GM19043 (cell line): ENCODE results near the gene ZNF519.

Experiments used
- ATAC-seq: cut with Tn5 transposase; IDR thresholded peaks from one replicate; pipeline ENCODE4 v1.9.1; 2021; ENCODE audit warnings: low read depth; ENCODE audit not compliant: unreplicated experiment

Gene ZNF519

DNA sequence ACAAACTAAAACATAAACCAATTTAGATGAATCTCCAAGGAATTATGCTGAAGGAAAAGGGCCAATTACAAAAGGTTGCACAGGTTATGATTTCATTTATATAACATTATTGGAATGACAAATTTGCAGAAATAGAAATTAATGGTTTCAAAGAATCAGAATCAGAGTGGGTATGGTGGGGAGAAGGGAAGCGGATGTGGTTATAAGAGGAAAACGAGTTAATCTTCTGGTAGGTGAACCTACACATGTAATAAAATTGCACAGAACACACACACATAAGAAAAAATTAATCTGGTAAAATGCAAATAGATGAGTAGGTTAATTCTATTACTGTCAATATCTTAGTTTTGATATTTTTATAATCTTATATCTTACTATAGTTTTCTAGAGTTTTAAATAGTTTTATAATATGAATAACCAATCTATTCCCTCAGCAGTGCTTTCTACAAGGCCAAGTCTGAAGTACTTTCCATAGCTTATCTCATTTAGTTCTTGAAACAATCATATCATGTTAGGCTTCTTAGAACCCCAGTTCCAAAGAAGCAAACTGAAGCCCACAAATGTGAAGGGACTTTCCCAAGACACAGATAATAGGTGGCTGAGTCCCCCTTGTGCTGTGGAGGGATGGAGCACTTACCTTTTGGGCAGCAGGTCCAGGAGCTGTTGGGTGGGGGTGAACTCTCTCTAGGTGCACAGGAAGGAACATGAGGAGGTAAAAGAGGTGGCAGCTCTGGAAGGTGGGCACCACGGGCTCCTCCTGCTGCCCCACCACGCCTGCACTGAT lies 31.5 kb downstream of the ZNF519 start:
- no peak for ATAC-seq

DNA sequence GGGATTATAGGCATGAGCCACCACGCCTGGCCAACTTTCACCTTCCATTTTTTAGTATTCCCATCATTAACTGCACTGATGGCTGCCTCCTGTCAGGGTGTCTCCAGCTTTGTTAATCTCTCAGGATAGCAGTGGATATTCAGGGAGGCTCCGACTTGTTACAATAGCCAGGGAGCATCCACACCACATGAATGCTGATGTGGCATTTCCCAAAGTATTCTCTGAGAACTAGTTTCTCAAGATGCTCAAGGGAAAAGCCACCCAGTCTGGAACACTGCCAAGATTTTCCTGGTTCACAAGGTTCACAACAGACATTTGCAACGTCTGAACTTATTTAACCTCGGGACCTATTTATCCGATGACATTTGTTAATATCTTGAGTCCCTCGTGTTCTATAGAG lies 33.8 kb downstream of the ZNF519 start:
- ATAC-seq, result no peak

DNA sequence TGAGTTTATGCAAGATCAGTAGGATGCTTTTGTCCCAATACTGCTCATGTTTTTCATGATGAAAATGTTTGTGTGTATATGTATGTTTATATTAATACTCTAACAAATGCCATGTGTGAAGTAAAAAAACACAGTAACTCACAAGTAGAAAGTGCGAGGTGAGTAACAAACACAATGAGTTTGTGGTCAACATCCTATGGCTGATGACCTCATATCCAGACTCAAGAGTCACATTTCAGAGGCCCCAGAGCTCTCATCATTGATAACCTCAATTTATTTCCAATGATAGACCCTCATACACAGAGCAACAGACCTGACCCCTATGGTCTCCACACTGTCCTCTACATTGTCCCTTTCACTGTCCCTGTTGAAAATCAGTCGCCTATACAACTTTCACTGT lies 34.5 kb downstream of the ZNF519 start:
- ATAC-seq, result no peak

DNA sequence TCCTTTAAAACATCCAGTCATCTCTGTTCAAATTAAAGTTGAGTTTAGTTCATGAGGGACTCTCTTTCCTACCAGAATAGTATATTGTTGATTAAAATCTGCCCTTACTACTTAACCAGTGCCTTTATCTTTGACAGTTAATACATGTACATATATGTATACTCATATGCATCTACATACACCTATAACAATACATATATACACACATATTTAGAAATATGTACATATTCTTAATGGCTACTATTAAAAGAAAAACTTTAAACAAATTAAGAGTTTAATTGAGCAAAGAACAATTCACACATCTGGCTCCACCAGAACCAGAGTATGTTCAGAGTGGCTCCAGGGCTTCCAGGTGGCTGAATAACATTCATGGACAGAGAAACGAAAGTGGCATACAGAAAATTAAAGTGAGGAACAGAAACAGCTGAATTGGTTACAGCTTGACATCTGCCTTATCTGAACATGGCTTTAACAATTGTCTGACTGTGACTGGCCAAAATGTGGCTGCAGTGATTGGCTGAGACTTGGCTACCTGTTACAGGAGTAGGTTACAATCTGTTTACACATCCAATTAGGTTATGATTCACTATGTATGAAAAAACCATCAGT lies 38.8 kb downstream of the ZNF519 start:
- ATAC-seq, result no peak

DNA sequence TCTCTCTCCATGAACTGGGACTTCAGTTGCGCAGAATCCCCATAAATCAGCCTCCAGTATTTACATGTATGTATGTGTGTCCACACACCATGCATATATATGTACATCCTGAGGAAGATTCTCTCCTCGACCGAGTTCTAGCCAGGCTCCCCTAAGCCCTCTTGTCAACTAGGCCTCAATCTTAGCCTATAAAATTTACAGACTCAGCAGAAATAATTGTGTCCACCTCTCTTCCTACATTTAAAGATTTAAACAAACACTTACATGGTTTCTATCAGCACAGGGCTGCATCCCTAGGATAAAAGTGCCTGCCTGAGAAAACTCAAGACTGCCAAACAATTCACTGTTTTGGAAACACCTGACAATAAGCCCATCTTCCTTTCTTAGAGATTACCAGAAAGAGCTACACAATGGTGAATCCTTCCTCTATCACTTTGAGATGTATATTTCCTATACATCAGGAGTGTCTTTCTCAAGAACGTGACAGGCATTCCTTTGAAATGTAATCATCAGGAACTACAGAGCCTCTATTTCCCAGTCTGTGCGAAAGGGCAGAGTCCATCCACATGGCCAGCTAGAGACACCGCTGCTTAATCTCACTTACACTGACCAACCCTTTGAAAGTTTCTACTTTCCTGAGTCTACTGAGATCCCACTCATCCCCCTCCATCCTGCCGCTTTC lies 39.5 kb downstream of the ZNF519 start:
- no peak for ATAC-seq

DNA sequence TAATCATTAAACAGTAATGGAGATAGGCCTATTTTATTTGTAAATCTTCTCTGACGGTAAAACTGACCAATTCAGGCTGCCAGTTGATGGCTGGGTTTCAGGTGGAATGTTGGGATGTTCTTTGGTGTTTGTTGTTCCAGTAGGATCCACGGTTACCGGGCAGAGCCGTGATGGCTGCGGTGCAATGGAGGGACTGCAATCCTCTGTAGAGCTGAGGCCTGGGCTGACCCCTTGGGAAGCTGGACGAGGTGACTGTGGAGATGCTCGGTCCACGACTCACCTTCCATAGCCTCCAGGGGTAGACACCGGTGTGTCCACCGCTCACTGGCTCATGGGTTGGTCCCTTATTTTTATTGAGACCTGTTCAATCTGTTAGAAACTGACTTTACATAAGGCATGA lies 42.5 kb downstream of the ZNF519 start:
- ATAC-seq, result no peak

DNA sequence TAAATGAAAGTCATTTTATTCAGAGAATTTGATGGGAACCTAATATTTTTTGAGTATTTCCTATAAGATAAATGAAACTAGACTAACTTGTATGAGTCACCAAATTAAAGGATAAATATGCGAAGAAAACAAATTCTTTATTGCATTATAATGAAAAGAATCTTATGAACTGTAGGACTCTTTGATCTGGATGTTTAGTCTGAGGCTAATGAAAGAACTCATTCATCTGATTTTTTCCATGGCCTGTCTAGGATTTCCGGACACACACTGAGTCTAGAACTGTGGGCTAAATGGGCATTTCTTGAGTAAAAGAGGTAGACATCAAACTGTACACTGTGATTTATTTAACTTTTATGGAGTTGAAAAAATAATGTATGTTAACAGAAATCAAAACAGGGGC lies 43.0 kb downstream of the ZNF519 start:
- no peak for ATAC-seq

DNA sequence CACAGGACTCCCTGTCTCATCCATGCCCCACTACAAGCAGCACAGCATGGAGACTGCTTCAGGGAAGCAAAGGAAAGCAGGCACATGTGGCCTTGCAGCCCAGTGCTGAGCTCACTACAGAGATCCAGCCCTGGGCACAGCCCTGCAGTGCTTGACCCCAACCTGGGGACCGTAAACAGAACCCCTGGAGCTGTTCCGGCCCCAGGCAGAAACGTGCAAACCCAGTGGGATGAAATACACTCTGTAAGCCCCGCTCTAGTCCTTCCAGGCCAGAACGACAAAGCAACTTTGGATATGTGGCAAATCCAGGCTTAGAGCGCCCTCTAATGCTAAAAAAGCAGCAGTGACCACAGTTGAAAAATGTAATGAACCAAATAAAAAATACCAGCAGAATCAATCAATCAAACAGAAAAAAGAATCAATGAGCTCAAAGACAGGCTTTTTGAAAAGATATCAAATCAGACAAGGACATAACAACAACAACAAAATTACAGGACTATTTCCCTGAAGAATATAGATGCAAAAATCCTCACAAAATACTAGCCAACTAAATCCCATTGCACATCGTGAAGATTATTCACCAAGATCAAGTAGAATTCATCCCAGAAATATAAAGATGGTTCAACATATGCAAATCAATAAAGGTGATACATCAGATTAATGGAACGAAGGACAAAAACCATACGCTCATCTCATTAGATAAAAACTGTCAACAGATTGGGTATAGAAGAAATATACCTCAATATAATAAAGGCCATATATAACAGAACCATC lies 45.6 kb downstream of the ZNF519 start:
- ATAC-seq, result peak; percentile 63

DNA sequence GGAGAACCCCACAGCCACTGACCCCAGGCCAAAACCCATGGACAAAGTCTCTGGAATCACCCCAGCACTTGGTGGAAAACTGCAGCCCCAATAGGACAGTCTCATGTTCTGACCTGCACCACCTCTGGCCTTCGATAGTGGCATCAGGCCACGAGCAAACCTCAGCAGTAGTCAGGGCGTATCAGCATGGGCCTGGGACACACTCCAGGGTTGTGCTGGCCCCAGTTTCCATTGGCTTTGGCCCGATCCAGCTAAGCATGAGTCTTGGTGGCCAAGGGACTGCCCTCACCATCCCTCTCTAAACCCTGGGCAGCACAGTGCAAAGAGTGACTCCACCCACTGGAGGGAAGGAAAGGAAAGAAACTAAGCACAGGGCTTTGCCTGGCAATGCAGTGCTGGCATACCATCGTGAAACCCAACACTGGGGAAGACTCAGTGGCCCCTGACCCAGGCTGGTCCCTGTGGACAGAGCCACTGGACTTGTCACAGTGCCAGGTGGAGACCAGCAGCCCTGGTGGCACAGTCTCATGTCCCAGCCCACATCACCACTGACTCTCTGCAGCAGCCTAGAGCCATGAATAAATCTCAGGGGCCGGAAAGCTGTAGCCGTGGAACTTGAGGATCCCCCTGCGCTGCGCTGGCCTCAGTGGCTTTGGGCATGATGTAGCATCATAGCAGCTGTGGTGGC lies 46.3 kb downstream of the ZNF519 start:
- no peak for ATAC-seq

DNA sequence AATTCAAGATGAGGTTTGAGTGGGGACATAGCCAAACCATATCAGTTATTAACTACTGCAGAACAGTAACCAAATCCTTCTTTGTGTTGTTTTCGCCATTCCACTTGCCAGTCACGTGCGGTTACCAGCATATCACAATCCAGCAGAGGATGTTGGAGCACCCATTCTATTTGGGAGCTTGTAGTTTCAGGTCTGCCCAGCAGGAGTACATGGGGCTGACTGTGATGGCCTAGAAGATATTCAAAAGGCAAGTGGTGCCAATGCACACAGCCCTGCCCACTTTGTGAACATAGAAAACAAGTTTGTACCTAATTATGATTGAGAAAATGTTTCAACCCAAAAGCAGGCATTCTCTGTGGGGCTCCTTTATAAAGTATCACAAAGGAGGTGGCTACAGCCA lies 57.0 kb downstream of the ZNF519 start:
- ATAC-seq, result no peak

DNA sequence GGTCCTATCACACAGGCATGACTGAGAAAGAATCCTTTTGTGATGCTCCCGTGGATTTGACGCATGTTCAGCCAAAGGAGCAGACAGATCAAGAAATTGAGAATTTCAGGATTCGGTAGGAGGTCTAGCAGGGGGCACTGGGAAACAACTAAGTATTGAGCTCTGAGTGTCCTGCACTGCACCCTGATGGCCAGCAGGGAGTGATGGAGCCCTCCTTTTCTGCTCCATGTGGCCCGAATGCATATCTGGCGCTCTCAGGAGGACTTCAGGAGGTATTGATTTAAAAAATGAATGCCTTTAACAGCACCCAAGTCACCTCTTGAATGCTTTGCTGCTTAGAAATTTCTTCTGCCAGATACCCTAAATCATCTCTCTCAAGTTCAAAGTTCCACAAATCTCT lies 58.0 kb downstream of the ZNF519 start:
- ATAC-seq, result no peak

DNA sequence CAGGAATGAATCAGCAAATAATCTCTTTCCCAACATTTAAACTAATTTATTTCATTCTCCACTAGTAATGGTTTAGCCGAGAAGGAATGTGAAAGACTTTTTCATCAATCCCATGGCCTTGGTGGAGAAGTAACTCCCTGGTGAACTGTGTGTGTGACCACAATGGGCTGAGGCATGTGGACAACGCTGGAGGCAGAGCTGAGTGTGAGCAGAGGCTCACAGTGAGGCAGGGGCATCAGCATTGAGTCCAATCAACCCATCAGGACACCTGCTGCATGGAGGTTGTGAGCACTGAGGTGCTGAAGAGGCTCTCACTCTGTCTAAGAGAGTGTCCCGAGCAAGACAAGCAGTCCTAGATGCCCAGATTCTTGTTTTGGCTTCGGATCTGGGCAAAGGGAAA lies 78.6 kb downstream of the ZNF519 start:
- ATAC-seq, result no peak
